Glomerular visceral epithelial cell (primary cell): ENCODE data around the gene C5orf15.
"Not testable (repeated sequence)": the region's sequence is repeated elsewhere in the genome, so short reads cannot be mapped to it uniquely, and the experiment has no call there.

ENCODE experiments used
- DNase-seq: peaks from one replicate; pipeline ENCODE4 v3.0.0-alpha.2; 2016; ENCODE audit errors: extremely low spot score

The C5orf15 gene

GRCh38 chr5:133937628-133938027, 30.8 kb downstream of the C5orf15 start:
- not testable (repeated sequence) for DNase-seq

- DNase-seq = no peak
Observed at GRCh38 chr5:133936651-133937015, 31.8 kb downstream of the C5orf15 start.

- not testable (repeated sequence) for DNase-seq
Observed at GRCh38 chr5:133935991-133936650, 32.3 kb downstream of the C5orf15 start.

GRCh38 chr5:133935667-133935940, 32.8 kb downstream of the C5orf15 start:
- no peak for DNase-seq

- no peak for DNase-seq
Observed at GRCh38 chr5:133934822-133935666, 33.4 kb downstream of the C5orf15 start.

- DNase-seq = no peak
Observed at GRCh38 chr5:133934311-133934710, 34.1 kb downstream of the C5orf15 start.

GRCh38 chr5:133933670-133934295, 34.6 kb downstream of the C5orf15 start:
- DNase-seq = no peak

GRCh38 chr5:133933169-133933509, 35.3 kb downstream of the C5orf15 start:
- no peak for DNase-seq

GRCh38 chr5:133932441-133933168, 35.8 kb downstream of the C5orf15 start:
- DNase-seq = no peak

GRCh38 chr5:133931546-133931945, 36.9 kb downstream of the C5orf15 start:
- DNase-seq = no peak

- DNase-seq = no peak
Observed at GRCh38 chr5:133930813-133931090, 37.7 kb downstream of the C5orf15 start.

- no peak for DNase-seq
Observed at GRCh38 chr5:133930061-133930812, 38.2 kb downstream of the C5orf15 start.

- no peak for DNase-seq
Observed at GRCh38 chr5:133928587-133929393, 39.6 kb downstream of the C5orf15 start.

- DNase-seq = no peak
Observed at GRCh38 chr5:133927300-133928180, 40.9 kb downstream of the C5orf15 start.

- peak; percentile 23 for DNase-seq
Observed at GRCh38 chr5:133926489-133927299, 41.7 kb downstream of the C5orf15 start.

GRCh38 chr5:133925866-133926488, 42.4 kb downstream of the C5orf15 start:
- DNase-seq = no peak

GRCh38 chr5:133925269-133925668, 43.2 kb downstream of the C5orf15 start:
- no peak for DNase-seq

- no peak for DNase-seq
Observed at GRCh38 chr5:133924221-133924920, 44.1 kb downstream of the C5orf15 start.
